HG02759 (cell line): ENCODE data around the gene GARIN1A.
"Not testable (repeated sequence)": the region's sequence is repeated elsewhere in the genome, so short reads cannot be mapped to it uniquely, and the experiment has no call there.

Source experiments
- ATAC-seq: cut with Tn5 transposase; IDR thresholded peaks from one replicate; pipeline ENCODE4 v1.9.1; 2021; ENCODE audit warnings: mild to moderate bottlenecking, moderate library complexity; ENCODE audit not compliant: unreplicated experiment

The GARIN1A gene

DNA sequence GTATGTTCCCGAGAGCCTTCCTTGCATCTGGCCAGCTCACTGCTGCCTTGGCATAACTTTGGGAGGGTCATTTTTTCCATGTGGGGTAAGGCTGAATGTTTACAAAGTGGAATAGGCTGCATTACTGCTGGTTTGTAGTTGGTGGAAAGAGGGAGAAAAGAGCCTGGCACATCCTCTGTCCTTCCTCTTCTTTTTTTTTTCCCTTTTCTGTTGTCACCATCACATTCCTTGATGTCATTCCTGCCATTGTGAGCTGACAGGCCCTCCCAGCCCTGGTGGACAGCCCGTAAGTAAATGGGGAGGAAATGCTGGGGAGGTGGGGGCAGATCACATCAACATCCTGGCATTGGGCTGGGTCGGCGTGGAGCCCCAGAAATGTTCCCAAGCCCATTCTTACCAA lies at the start of gene GARIN1A:
Gene GARIN1A, plus strand, starts transcription at position 301 of the 400 bp plus-strand sequence. CDS start 106 bp downstream, outside the sequence.
- ATAC-seq: no peak

GRCh38 chr7:128627124-128627523 lies 45.0 kb upstream of the GARIN1A start:
- ATAC-seq: not testable (repeated sequence)

GRCh38 chr7:128633915-128634314 lies 38.2 kb upstream of the GARIN1A start:
- not testable (repeated sequence) for ATAC-seq

- not testable (repeated sequence) for ATAC-seq
Observed at GRCh38 chr7:128645206-128645605, 26.9 kb upstream of the GARIN1A start.

DNA sequence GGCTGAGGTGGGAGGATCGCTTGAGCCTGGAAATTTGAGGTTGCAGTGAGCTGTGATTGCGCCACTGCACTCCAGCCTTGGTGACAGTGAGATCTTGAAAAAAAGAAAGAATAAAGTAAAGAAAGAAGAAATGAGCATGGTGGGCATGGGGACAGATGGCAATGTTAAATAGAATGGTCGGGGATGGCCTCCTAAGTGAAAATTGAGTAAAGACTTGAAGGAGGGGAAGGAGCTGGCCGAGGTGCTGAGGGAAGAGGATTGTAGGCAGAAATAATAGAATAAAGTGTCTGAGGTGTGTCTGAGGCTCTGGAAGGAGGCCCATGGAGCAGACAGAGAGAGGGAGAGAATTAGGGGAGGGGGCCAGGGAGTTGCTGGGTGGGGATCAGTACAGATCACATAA lies 26.2 kb upstream of the GARIN1A start:
- not testable (repeated sequence) for ATAC-seq

GRCh38 chr7:128646877-128647276 lies 25.2 kb upstream of the GARIN1A start:
- not testable (repeated sequence) for ATAC-seq

GRCh38 chr7:128651096-128651495 lies 21.0 kb upstream of the GARIN1A start:
- ATAC-seq: not testable (repeated sequence)

- not testable (repeated sequence) for ATAC-seq
Observed at GRCh38 chr7:128652606-128653005, 19.5 kb upstream of the GARIN1A start.

DNA sequence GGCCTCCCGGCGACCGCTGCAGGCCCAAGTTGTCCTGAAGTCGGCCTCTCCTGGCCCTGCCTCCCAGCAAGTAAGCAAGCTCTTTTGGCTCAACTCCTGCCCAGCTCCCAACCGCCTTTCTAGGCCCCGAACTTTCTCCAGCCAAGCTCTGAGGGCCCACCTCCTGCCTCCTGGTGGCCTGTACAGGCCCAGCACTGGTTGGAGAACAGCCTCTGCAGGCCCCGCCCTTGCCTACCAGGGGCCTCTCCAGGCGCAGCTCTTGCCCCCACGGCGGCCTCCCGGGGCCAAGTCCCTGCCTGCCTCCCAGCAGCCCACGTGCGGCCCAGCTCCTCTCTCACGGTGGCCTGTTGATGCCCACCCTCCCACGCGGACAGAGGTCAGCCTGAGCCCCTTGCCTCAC lies 18.9 kb upstream of the GARIN1A start:
- ATAC-seq: not testable (repeated sequence)

DNA sequence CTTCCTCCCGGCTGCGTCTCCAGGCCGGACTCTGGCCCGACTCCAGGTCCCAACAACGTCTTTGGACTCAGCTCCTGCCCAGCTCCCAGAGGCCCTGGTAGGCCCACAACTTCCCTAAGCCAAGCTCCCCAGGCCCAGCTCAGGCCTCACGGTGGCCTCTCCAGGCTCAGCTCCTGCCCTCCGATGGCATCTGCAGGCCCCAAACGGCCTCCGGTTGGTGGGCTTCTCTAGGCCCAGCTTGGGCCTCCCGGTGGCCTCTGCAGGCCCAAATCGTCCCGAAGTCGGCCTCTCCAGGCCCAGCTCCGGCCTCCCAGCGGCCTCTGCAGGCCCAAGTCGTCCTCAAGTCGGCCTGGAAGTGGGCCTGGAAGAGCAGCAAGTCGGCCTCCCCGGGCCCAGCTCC lies 18.0 kb upstream of the GARIN1A start:
- ATAC-seq: not testable (repeated sequence)

DNA sequence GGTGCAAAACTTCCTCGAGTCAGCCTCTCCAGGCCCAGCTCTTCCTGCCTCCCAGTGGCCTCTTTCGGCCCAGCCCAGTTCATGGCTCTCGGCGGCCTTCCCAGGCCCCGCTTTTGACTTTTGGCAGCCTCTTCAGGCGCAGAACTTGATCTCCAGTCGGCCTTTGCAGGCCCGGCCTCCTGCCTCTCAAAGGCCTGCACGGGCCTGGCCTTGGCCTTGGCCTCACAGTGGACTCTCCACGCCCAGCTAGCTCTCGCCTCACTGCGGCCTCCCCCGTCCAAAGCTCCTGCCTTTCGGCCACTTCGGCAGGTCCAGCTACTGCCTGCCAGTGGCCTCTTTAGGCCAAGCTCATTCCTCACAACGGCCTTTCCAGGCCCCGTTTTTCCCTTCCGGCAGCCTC lies 17.6 kb upstream of the GARIN1A start:
- ATAC-seq: not testable (repeated sequence)

- not testable (repeated sequence) for ATAC-seq
Observed at GRCh38 chr7:128658428-128658827, 13.7 kb upstream of the GARIN1A start.

GRCh38 chr7:128660596-128660995 lies 11.5 kb upstream of the GARIN1A start:
- no peak for ATAC-seq

GRCh38 chr7:128661446-128661845 lies 10.6 kb upstream of the GARIN1A start:
- ATAC-seq: no peak

DNA sequence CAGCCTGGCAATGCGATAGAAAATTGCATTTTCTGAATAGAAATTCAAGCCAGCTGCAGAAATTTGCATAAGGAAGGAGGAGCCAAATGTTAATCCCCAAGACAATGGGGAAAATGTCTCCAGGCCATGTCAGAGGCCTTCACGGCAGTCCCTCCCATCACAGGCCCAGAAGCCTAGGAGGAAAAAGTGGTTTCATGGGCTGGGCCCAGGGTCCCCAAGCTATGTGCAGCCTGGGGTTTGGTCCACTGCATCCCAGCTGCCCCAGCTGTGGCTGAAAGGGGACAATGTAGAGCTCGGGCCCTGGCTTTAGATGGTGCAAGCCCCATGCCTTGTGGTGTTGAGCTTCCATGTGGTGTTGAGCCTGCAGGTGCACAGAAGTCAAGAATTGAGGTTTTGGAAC lies 10.0 kb upstream of the GARIN1A start:
- no peak for ATAC-seq

- ATAC-seq: not testable (repeated sequence)
Observed at GRCh38 chr7:128663223-128663622, 8.9 kb upstream of the GARIN1A start.

- ATAC-seq: no peak
Observed at GRCh38 chr7:128665057-128665456, 7.0 kb upstream of the GARIN1A start.

GRCh38 chr7:128666200-128666599 lies 5.9 kb upstream of the GARIN1A start:
- ATAC-seq: no peak

DNA sequence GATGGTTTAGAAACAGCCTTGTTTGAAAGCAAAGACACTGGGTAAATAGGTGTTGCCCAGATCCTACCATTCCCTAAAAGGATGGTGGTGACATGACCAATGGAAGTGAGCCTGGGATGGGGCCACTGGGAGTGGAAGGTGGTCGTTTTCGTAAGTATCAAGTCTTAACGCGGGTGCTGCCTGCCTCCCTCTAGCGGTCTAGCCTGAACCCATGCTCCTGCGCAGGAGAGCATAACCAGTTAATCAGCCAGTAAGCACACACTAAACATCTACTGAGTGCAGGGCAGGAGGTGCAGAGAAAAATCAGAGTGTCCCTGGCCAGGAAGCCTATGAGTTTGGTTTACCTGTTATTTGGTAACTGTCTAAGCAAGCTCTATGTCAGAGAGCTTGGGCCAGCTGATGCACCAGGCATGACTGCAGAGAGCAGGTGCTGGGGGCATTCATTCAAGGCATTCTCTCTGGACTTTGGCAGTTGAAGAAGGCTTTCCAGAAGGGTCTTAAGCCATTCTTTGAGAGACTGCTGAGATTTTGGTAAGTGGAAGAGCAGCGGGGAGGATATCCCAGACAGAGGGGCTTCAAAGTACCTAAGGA lies 930 bp downstream of the GARIN1A start:
- ATAC-seq: no peak

- no peak for ATAC-seq
Observed at GRCh38 chr7:128673571-128673970, 1.5 kb downstream of the GARIN1A start.

DNA sequence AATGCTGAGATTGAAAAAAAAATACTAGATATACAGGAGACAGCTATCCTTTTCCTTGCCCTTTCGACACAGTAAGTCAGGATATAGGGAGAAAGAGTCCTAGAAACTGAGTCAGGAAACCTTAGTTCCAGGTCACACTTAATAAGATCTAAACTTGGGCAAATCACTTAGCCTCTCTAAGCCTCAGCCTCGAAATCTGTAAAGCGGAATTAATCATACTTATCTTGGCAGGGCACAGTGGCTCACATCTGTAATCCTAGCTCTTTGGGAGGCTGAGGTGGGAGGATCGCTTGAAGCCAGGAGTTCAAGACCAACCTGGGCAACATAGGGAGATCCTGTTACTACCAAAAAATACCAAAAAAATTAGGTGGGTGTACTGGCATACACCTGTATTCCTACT lies 4.6 kb downstream of the GARIN1A start:
- no peak for ATAC-seq

DNA sequence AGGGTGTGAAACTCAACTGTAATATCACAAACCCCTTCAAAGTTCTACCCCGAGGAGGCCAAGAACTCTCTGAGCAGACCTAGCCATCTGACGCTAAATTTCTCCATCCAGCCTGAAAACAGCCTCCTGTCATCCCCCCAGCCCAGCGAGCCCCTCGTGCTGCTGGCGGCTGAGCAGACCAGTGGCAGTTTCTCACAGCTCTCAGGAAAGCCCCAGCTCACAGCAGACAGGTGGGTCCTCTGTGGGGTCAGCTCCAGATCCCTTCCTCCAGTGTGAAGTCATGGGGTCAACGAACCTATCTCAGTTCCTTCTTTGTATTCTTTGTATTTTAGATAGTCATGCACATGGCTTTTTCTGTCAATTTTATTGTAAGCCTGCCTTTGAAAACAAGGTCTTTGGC lies 7.8 kb downstream of the GARIN1A start:
- no peak for ATAC-seq
